ENCODE results near the gene KIAA1755. TPM values are rescaled to one million over a fixed set of nuclear protein-coding genes. Genes with fewer than 3 reads are reported as not detected.

KIAA1755 gene
- total and polyA plus RNA-seq, 7 donors: 1.2 to 39.1 (median 11.6) TPM; not detected in 1

DNA sequence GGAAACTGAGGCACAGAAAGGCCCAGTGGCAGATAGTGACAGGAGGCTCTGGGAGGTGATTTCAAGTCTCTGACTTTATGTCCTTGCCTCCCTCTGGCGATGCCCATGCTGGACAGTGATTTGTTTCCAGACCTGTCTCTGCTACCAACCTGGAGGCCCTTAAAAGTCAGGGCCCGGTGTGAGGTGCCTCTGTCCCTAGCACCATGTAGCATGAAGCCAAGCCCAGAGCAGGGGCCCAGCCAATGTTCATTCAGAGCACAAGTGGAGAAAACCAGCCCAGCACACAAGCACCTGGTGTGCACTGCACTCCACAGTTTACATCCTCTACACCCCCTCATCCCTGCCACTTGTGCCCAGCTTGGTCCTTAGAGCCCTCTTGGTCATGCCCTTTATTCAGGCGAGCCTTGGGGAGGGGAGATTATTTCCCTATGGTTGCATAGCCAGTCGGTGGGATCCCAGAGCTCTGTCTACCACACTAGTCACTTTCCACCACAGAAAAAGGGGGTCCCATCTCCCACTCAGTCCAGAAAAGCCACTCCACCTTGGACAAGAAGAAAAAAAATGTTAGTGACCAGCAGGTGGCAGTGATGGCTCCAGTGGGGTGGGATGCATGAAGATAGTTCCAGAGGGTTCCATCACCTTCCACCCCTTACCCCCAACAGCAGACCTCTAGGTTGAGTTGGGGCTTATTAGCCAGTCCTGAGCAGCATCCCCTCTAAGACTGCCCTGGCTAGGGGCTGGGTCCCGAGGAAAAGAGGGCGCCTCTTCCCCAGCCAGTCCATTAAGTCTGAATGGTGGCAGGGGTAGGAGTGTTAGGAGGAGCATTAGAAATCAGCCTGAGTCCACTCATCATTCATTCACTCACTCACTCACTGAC, 30.9 kb downstream of the KIAA1755 start:
- peaks cover 0 to 6% (median 0%) of the 10 kb centered on the region in 4 donors for H3K4me1 ChIP-seq
- H3K4me3 ChIP-seq: no peak overlapping the region
- H3K27ac ChIP-seq: no peak overlapping the region
- H3K36me3 ChIP-seq: peaks cover 0 to 7% (median 0%) of the 10 kb centered on the region in 4 donors
- H3K27me3 ChIP-seq: no peaks in the 10 kb centered on the region
- peak; percentile 57 for DNase-seq
- intact Hi-C loops (cut with DNase I): loop anchor here (5.0 kb wide), 1 partner anchor 93 kb away; no protein-coding TSS in a partner anchor
- no peaks in the 10 kb centered on the region for H3K9me3 ChIP-seq
- 79 to 86% methylated on average over 6 of the region's 6 CpGs for WGBS, 2 donors
- TF ChIP-seq, protein P1, sequence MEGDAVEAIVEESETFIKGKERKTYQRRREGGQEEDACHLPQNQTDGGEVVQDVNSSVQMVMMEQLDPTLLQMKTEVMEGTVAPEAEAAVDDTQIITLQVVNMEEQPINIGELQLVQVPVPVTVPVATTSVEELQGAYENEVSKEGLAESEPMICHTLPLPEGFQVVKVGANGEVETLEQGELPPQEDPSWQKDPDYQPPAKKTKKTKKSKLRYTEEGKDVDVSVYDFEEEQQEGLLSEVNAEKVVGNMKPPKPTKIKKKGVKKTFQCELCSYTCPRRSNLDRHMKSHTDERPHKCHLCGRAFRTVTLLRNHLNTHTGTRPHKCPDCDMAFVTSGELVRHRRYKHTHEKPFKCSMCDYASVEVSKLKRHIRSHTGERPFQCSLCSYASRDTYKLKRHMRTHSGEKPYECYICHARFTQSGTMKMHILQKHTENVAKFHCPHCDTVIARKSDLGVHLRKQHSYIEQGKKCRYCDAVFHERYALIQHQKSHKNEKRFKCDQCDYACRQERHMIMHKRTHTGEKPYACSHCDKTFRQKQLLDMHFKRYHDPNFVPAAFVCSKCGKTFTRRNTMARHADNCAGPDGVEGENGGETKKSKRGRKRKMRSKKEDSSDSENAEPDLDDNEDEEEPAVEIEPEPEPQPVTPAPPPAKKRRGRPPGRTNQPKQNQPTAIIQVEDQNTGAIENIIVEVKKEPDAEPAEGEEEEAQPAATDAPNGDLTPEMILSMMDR (IDR thresholded peaks at IDR 0.05): peak in 2 of 4 experiments; percentile 23 to 37
- TF ChIP-seq POLR2AphosphoS5 (IDR thresholded peaks at IDR 0.05): no peak

DNA sequence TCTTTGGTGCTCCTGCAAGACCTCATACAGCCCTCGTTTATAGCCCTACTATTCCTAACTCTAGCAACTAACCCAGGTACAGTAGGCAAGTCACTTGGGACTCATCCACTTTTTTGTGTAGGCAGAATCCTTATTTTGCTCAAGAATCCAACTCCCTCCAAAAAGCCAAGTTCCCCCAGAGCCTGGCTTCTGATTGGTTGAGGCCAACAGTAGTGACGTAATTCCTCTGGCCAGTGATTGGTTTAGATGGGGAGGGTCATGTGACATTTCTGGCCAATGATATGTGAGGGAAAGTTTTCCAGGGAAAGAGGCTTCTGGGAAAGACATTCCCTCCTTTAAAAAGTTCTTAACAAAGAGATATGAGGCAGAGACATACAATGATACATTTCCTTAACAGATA, 32.1 kb downstream of the KIAA1755 start:
- H3K27ac ChIP-seq: no peak overlapping the region
- 32 to 64% methylated on average over 2 of the region's 2 CpGs for WGBS, 2 donors
- H3K4me3 ChIP-seq: no peak overlapping the region
- DNase-seq: no peak
- H3K36me3 ChIP-seq: peaks cover 0 to 11% (median 0%) of the 10 kb centered on the region in 4 donors
- intact Hi-C loops (cut with DNase I): loop anchor here (5.0 kb wide), 1 partner anchor 94 kb away; no protein-coding TSS in a partner anchor
- TF ChIP-seq POLR2AphosphoS5 (IDR thresholded peaks at IDR 0.05): no peak
- no peak for TF ChIP-seq POLR2A (IDR thresholded peaks at IDR 0.05)
- no peak for TF ChIP-seq EP300 (IDR thresholded peaks at IDR 0.05)
- TF ChIP-seq, protein P1 (IDR thresholded peaks at IDR 0.05): no peak
- no peaks in the 10 kb centered on the region for H3K27me3 ChIP-seq
- H3K4me1 ChIP-seq: peaks cover 0 to 6% (median 0%) of the 10 kb centered on the region in 4 donors
- no peaks in the 10 kb centered on the region for H3K9me3 ChIP-seq

DNA sequence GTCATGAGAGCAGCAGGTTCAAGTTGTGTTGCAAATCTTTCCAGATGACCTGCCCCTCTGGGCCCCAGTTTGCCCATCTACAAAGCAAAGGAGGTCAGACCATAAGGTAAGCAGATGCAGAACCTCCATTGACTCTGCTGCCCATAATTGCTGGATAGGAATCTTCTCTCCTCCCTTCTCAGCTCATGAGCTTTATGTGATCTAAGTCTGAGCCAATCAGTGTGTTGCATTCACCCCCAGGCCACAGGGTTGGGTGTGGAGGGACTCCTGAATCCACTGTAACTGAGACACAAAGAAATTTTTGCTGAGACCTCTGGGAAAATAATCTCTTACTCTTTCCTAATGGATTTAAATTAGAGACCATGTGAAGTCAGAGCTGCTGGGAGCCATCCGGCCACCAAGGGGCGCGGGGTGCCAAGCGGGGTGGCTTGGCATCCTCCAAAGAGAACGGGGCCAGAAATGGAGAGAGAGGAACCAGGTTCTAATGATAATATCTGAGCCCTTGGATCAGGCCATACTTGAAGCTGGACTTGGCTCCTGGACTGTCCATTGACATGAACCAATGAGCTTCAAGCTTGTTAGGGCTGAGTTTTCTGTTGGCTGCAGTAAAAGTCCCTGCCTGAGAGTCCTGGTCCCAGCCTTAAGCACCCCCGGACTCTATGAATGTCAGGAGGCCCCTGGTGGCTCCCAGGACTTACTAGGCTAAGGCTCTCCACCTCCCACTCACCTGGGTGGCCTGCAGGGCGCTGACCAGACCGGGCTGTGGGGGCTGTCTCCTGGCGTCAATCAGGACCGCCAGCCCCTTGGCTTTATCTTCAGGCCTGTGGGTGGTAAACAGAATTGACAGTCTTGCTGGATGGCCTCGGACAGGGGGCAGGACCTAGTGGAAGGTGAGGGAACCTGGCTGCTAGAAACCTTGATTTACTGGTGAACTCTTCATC, 32.8 kb downstream of the KIAA1755 start:
- TF ChIP-seq, protein P1 (IDR thresholded peaks at IDR 0.05): no peak
- TF ChIP-seq POLR2A (IDR thresholded peaks at IDR 0.05) (no peak), EP300 (IDR thresholded peaks at IDR 0.05) (no peak), POLR2AphosphoS5 (IDR thresholded peaks at IDR 0.05) (no peak)
- peak; percentile 52 for DNase-seq
- H3K27ac ChIP-seq: no peak overlapping the region
- H3K36me3 ChIP-seq: peaks cover 0 to 14% (median 0%) of the 10 kb centered on the region in 4 donors
- no peak overlapping the region for H3K4me3 ChIP-seq
- whole genome bisulfite sequencing, 2 donors: 86 to 91% methylated on average over 11 of the region's 11 CpGs
- peaks cover 0 to 6% (median 0%) of the 10 kb centered on the region in 4 donors for H3K4me1 ChIP-seq
- no peaks in the 10 kb centered on the region for H3K27me3 ChIP-seq
- intact Hi-C loops (cut with DNase I): loop anchor here (5.0 kb wide), 1 partner anchor 95 kb away; no protein-coding TSS in a partner anchor
- H3K9me3 ChIP-seq: no peaks in the 10 kb centered on the region

DNA sequence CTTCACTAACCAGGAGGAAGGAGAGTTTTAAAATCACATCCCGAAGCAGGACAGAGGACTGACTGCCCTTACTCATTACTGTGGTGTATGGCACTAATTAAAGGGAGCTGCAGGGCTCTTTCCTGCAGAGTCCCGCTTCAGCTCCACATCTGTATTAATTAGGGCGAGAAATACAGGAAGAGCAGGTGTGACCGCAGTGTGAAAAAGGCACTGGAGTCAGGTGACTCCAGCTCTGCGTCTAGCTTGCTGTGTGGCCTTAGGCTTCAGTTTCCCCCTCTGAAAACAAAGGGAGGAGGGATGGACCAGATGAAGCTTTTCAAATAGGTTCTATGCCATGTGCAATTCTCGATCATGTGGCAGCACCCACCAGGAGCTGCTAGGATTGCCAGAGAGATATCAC, 34.0 kb downstream of the KIAA1755 start:
- no peak for TF ChIP-seq POLR2A (IDR thresholded peaks at IDR 0.05)
- TF ChIP-seq POLR2AphosphoS5 (IDR thresholded peaks at IDR 0.05): no peak
- TF ChIP-seq, protein P1 (IDR thresholded peaks at IDR 0.05): no peak
- no peak for TF ChIP-seq EP300 (IDR thresholded peaks at IDR 0.05)
- 54 to 77% methylated on average over 6 of the region's 6 CpGs for WGBS, 2 donors
- Histone ChIP-seq H3K36me3 (peaks cover 0 to 14% (median 0%) of the 10 kb centered on the region in 4 donors), H3K27ac (no peak overlapping the region), H3K9me3 (no peaks in the 10 kb centered on the region), H3K4me1 (peaks cover 0 to 5% (median 0%) of the 10 kb centered on the region in 4 donors), H3K4me3 (no peak overlapping the region), H3K27me3 (no peaks in the 10 kb centered on the region)
- intact Hi-C loops (cut with DNase I): loop anchor here (5.0 kb wide), 1 partner anchor 96 kb away; no protein-coding TSS in a partner anchor
- no peak for DNase-seq
